ENCODE measurements around the gene GBE1. TPM values are rescaled to one million over a fixed set of nuclear protein-coding genes. Genes with fewer than 3 reads are reported as not detected.
"Not testable (repeated sequence)": the region's sequence is repeated elsewhere in the genome, so short reads cannot be mapped to it uniquely, and the experiment has no call there.

The GBE1 gene
- total RNA-seq, 1 donor from 2014 or later = 56.0 TPM

GRCh38 chr3:81753416-81754027, 7.9 kb downstream of the GBE1 start:
- no peak for DNase-seq (ENCODE audit: low read depth in 2 of 2)

DNA sequence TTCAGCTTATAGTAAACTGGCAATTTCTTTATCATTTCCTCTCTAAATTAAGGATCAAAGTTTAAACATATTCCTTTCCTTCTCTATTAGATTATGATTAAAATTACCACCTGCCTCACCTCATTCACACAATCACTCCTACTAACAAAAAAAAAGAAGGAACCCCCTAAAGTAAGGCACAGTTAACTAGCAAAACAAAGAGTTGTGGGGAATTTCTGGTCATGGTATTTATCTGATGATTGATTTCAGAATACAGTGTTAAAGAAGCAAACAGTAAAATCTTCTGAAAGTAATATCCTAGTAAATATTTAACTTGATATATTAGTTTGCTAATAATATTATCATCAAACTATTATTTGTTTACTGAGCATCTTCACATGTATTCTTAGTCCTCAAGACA, 8.8 kb downstream of the GBE1 start:
- DNase-seq (ENCODE audit: low read depth in 2 of 2) = no peak

DNA sequence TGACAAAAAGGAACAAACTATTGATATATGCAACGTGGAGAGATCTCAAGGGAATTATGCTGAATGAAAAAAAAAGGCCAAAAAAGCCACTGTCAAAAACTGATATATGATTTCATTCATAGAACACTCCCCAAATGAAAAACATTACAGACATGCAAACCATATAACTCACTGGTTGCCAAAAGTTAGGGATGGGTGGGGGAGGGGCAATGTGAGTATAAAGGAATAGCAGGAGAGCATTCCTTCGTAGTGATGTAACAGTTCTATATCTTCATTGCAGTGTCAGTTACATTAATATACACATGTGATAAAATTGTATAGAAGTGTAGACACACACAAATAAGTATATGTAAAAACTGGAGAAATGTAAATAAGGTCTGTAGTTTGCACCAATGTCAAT, 12.2 kb downstream of the GBE1 start:
- no peak for DNase-seq (ENCODE audit: low read depth in 2 of 2)

DNA sequence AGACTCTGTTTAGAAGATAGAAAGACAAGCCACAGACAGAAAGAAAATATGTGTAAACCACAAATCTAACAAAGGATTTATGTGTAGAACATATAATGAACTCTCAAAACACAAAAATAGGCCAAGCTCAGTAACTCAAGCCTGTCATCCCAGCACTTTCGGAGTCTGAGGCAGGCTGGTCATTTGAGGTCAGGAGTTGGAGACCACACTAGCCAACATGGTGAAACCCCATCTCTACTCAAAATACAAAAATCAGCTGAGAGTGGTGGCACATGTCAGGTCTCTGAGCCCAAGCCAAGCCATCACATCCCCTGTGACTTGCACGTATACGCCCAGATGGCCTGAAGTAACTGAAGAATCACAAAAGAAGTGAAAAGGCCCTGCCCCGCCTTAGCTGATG, 14.2 kb downstream of the GBE1 start:
- not testable (repeated sequence) for DNase-seq (ENCODE audit: low read depth in 2 of 2)

DNA sequence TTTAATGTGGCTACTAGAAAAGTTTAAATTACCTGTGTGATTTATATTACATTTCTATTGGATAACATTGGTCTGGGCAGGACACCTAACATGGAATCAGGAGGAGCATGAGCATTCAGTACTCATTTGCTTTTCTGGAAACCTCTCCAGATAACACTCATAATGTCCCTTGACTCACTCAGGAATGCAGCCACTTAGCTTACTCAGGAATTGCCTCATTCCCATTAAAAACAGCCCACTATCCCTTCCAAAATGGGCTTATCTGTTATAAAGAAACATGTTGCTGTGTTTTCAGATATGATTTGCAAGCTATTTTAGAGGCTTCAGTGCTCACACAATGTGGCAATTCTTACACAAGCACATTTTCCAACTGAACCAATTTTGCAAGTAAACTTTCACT, 17.1 kb downstream of the GBE1 start:
- DNase-seq (ENCODE audit: low read depth in 2 of 2) = peak; percentile 64 to 86

DNA sequence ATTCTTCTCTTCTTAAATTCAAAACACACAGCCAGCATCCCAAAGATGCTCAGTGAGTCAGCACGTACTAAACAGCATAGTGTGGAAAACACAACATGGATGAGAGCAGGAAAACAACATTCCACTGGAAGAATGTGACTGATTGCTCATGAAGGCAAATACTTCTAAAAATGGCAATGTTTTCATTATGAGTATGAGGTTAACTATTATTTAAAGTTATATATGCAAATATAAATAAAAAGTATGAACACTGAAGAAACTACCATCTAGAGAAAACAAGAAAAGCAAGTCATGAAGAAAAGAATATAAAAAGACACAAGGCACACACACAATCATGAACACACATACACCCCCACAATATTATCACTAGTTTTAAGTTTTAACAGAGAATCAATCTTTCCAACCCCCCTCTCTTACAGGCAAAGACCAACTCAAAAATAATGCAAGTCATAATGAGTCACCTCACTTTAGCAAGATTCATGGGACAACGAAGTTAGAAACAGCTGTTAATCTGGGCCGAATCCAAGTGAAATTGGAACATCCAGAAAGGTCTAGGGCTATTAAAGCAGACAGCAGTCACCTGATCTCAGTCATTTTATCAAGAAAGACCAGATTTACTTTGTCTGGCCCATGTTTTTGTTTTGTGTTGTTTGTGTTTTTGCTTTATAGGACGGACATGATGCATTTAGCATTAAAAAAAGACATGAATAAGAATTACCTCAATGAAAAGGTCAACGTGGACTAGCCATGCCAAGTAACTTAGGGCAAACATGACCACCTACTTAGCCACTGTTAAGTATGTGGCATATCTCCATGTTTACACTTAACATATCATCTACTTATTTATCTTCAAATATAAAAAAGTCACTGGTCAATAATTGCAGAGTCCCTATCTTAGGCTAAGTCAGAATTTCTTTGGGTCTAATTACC, 18.1 kb downstream of the GBE1 start:
- peak; percentile 94 to 97 for DNase-seq (ENCODE audit: low read depth in 2 of 2)

DNA sequence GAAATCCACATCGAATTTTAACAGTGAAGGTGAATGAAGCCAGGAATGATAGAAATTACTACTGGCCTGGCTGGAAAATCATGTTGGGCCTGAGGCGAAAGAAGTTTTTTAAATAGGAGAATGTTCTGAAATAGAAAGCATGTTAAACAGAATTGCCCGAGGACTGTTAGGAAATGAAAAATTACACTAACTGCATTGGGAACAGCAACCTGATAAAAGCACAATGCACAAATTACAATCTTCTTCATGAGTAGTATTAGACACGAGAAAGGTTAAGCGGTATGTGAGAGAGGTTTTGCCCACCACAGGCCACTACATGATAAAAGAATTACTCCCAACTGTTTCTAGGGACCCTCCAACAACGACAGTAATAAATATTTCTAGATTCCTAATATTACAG, 18.9 kb downstream of the GBE1 start:
- peak in 1 of 2 donors; percentile 42 for DNase-seq (ENCODE audit: low read depth in 2 of 2)

DNA sequence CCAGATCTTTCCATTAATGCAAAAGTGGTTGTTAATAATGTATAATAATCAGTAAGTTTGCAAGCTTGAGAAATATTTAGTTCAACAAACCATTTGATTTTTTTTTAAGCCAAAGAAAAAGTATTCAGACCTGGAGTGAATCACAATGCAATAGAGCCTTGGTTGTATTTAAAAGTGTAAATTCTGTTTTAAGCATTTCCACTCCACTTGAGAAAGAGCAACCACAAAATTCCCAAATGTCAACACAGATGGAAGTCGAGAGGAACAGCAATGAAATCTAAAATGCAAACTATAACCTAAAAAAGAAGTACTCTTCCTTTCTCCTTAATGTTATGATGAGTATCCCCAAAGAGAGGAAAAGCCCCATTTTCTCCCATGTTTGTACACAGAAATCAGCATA, 20.2 kb downstream of the GBE1 start:
- DNase-seq (ENCODE audit: low read depth in 2 of 2) = no peak

GRCh38 chr3:81740731-81741130, 20.7 kb downstream of the GBE1 start:
- no peak for DNase-seq (ENCODE audit: low read depth in 2 of 2)

GRCh38 chr3:81735334-81735733, 26.1 kb downstream of the GBE1 start:
- DNase-seq (ENCODE audit: low read depth in 2 of 2) = peak; percentile 45 to 92

DNA sequence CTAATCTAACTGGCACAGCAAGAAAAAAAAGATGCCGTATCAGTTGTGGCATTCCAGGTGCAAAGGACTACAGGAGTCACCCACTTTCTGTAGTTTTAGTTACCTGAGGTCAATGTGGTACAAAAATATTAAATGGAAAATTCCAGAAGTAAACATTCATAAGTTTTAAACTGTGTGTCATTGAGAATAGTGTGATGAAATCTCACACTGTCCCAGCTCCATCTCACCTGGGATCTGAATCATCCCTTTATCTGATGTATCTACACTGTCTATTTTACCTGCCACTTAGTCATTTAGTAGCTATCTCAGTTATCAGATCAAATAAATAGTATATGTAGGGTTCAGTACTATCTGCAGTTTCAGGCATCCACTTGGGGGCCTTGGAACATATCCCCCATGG, 26.7 kb downstream of the GBE1 start:
- no peak for DNase-seq (ENCODE audit: low read depth in 2 of 2)

DNA sequence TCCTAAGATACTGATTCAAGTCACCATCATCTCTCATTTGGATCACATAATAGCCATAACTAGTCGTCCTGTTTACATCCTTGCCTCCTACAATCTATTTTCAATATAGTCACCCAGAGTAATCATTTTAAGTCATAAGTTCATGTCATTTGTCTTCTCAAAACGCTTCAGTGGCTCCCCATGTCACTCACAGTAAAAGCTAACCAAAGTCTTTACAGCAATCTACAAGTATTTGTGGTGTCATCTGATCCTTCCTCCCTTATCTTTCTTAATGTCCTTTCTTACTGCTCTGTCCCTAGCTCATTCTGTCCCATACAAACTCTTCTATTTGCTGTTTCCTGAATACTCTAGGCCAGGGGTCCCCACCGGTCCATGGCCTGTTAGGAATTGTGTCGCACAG, 28.8 kb downstream of the GBE1 start:
- DNase-seq (ENCODE audit: low read depth in 2 of 2) = no peak

DNA sequence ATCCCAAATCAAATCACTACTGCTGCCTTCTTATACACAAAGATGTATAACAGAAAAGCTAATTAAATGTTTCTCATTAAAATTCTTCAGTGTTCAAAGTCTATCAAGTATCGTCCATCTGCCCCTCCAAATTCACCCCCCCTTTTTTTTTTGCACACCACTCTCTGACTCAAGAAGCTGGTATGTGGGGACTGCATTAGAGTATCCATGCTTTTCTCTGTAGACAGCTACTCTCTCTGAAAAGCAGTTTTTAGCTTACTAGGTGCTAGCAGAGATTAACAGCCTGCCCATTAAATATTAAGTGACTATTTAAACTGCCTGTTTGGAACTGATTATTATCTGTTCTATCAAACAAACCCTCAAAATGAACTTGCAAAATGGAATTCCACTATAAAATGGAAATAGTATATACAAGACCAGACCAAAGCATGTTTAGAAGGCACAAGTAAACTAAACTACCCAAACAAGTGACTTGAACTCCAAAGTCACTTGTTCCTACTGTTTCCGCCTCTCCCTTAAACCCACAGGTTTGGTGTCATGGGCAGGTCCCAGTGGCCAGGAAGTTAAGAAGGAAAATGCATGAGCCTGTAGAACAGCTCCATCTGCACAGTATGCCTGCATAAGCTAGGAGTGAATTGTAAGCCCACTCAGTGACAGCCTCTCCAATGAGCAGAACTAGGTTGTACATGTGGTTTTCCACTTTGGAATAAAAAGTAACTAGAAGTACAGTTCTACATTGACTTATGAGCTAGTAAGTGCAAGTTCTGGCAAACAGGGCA, 32.5 kb downstream of the GBE1 start:
- DNase-seq (ENCODE audit: low read depth in 2 of 2) = peak in 1 of 2 donors; percentile 55

- DNase-seq (ENCODE audit: low read depth in 2 of 2) = peak in 1 of 2 donors; percentile 85
Measured at GRCh38 chr3:81726735-81727134, 34.7 kb downstream of the GBE1 start.

DNA sequence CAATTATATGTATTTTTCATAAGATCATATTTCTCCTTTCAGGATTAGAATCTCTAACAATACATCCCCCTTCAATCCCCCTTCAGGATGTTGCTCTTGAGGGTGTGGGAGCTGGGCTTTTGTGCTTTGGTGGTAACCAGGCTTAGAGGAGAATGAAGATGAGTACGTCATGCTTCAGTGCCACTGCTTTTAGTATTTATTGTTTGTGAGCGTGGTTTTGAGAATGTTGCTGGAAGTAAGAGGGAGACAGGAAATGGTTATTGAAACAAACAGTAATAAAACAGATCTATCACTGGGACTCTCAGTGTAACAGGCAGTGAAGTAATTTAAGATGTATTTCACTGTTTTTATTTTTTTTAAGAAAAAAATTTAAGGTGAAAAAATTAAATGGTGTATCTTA, 35.3 kb downstream of the GBE1 start:
- peak; percentile 30 to 89 for DNase-seq (ENCODE audit: low read depth in 2 of 2)

DNA sequence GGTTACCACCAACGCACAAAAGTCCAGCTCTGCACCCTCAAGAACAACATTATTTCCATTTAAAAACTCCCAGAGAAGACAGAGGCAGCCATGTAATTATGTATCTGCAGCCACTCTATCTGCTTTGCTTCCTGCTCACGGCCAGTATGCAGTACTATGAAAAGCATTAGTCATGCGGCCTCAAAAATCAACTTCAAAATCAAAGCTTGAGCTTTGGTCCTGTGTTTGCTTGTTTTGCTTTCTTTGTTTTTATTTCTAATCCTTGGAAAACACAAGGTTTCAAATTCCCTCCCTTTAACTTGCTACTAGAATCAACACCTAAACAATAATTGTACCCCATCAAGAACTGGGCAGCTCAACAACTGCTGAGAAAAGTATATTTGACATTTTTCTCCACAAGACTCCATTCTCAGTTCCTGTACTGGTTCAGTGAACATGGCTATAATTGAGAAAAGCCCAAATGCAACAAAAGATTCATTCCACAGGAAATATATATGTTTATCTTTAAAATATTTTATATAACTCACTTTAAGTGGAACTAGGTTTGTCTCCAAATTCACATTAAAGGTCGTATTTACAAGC, 37.6 kb downstream of the GBE1 start:
- DNase-seq (ENCODE audit: low read depth in 2 of 2) = peak; percentile 72 to 74

DNA sequence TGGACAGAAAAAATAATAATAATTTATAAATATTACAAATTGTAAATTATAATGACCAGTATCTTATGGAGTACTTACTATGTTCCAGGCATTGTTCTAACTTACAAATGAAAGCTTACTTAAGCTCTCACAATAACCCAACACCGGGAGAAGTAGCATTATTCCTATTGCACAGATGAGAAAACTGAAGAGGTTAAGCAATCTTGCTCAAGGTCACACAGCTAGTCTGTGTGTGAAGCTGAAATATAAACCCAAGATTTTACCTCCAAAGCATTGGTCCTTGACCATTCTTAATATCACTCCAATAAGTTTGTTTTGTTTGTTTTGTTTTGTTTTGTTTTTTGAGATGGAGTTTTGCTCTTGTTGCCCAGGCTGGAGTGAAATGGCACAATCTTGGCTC, 43.1 kb downstream of the GBE1 start:
- no peak for DNase-seq (ENCODE audit: low read depth in 2 of 2)

- DNase-seq (ENCODE audit: low read depth in 2 of 2) = no peak
Measured at GRCh38 chr3:81716870-81717509, 44.5 kb downstream of the GBE1 start.

GRCh38 chr3:81713031-81713430, 48.4 kb downstream of the GBE1 start:
- no peak for DNase-seq (ENCODE audit: low read depth in 2 of 2)

GRCh38 chr3:81709606-81710005, 51.8 kb downstream of the GBE1 start:
- DNase-seq (ENCODE audit: low read depth in 2 of 2) = no peak

DNA sequence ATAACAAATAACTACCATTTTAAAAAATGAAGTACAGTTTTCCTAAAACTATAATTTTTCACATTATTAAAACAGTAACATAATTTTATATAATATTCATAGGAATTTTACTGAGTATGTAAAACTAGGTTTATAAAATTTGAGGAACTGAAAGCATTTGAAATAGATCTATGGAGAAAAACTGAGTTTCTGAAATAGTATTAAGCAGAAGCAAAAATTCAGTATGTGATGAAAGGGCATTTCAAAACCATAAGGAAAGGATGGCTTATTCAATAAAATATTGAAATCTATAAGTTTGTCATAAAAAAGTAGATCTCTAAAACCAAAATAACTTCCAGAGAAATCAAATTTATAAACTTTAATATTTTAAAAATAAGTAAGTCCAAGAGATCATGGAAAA, 53.4 kb downstream of the GBE1 start:
- DNase-seq (ENCODE audit: low read depth in 2 of 2) = no peak

Data from lung microvascular endothelial cell (primary cell).